Activated CD8-positive, alpha-beta memory T cell treated with anti-CD3 and anti-CD28 coated beads, Interleukin-2, amount 10 ng/mL, durations not matched to agents 7 days and 5 days (primary cell): ENCODE measurements around the gene BAIAP2L1. TPM values are rescaled to one million over a fixed set of nuclear protein-coding genes. Genes with fewer than 3 reads are reported as not detected.
"Not testable (repeated sequence)": the region's sequence is repeated elsewhere in the genome, so short reads cannot be mapped to it uniquely, and the experiment has no call there.

Experiments
- ATAC-seq: fragments of 150-1000 bp; cut with Tn5 transposase; one replicate; pipeline ENCODE4 v1.10.0; 2021; ENCODE audit warnings: moderate library complexity
- CTCF ChIA-PET: fragments of 350-600 bp; sonication (Branson Sonifier 250); formaldehyde crosslinking; loops from one replicate; lab custom pipeline; 2021; ENCODE audit warnings: antibody characterized with exemption; lab: Charles Lee
- DNase-seq: peaks from one replicate; pipeline ENCODE4 v3.0.0-alpha.2; 2020
- H3K27ac Mint-ChIP-seq: one replicate; pipeline ENCODE4 v1.8.0; 2021; ENCODE audit warnings: mild to moderate bottlenecking, mixed read lengths
- H3K27me3 Mint-ChIP-seq: one replicate; pipeline ENCODE4 v1.8.0; 2021; ENCODE audit warnings: mixed read lengths
- H3K36me3 Mint-ChIP-seq: one replicate; pipeline ENCODE4 v1.8.0; 2021; ENCODE audit warnings: mild to moderate bottlenecking, mixed read lengths
- H3K4me1 Mint-ChIP-seq: one replicate; pipeline ENCODE4 v1.8.0; 2021; ENCODE audit warnings: mixed read lengths
- H3K4me3 Mint-ChIP-seq: one replicate; pipeline ENCODE4 v1.8.0; 2021; ENCODE audit warnings: mild to moderate bottlenecking, moderate library complexity, mixed read lengths
- H3K9me3 Mint-ChIP-seq: one replicate; pipeline ENCODE4 v1.8.0; 2022; ENCODE audit warnings: low read depth, mixed read lengths
- total RNA-seq, 2 experiments: library from RNA; stranded (reverse); gene quantifications; one replicate each; pipeline ENCODE4 v1.2.3, GENCODE V29; 2021

Gene BAIAP2L1
- total RNA-seq, 2 experiments from 2014 or later, result 1.1 to 1.4 TPM

DNA sequence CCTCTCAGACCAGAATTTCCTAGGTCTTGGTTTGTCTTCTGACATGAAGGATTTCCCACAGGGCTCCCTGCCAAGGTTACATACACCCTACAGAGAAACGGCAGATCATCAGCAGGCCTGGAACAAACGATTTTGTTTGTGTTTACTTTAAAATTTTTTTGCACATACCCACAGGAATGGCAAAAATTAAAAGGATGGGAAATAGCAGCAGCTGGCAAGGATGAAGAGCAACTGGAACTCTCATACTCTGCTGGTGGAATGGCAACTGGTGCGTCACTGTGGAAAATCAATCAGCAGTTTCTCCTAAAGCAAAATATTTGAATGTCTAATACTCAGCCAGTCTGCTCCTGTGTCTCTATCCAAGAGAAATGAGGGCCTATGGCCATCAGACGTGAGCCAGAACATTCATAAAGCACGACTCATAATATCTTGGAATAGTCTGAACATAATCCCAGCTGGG, 6.5 kb downstream of the BAIAP2L1 start:
- Mint-ChIP-seq H3K4me3 (no peak overlapping the region), H3K36me3 (no peaks in the 10 kb centered on the region), H3K4me1 (no peaks in the 10 kb centered on the region), H3K27ac (no peak overlapping the region), H3K27me3 (peaks cover 17% of the 10 kb centered on the region), H3K9me3 (no peaks in the 10 kb centered on the region)
- no peak for ATAC-seq
- CTCF ChIA-PET, result no interaction called here
- DNase-seq, result no peak

DNA sequence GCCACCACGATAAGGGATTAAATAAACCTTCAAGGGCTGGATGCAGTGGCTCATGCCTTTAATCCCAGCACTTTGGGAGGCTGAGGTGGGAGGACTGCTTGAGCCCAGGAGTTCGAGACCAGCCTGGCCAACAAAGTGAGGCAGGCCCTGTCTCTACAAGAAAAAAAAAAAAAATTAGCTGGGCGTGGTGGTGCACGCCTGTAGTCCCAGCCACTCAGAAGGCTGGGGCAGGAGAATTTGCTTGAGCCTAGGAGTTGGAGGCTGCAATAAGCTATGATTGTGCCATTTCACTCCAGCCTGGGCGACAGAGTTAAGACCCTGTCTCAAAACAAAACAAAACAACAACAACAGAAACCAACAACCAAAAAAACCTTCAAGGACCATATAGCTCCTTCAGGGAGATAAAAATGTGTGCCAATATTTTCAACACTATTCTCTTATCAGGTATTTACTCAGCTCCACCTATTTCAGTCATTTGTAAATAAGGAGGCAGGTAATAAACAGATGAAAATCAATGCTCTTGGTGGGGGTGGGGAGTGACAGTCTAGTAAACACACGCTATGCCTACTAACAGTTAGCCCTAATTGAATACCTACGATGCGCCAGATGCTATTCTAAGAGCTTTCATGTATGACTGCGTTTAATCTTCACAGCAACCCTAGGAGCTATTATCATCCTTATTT, 13.2 kb downstream of the BAIAP2L1 start:
- no peak for ATAC-seq
- CTCF ChIA-PET, result interaction anchor here (1.2 kb wide), 1 partner anchor 10 kb away, joined by 3 read pairs; no protein-coding TSS in a partner anchor
- H3K27me3 Mint-ChIP-seq, result peaks cover 4% of the 10 kb centered on the region

DNA sequence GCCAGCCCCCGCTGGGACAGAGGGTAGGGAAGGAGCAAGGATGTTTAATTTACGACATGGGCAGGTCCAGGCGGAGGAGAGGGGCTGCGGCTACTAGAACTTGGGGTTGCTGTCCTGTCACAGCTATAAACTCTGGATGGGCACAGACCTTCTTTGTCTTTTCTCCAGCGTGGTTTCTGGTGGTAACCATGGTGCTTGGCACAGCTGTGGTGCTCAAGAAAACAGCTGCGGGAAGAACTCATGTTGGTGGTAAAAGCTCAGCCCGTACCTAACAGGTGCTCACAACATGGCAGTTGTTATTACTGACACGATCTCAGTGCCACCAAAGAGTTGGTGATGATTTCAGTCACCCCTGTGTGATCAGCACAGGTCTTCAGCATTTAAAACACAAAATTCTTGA, 13.8 kb downstream of the BAIAP2L1 start:
- CTCF ChIA-PET, result interaction anchor here (1.2 kb wide), 1 partner anchor 11 kb away, joined by 3 read pairs; no protein-coding TSS in a partner anchor
- H3K36me3 Mint-ChIP-seq, result no peaks in the 10 kb centered on the region
- ATAC-seq (no peak), DNase-seq (no peak)
- no peak overlapping the region for H3K4me3 Mint-ChIP-seq
- peaks cover 4% of the 10 kb centered on the region for H3K27me3 Mint-ChIP-seq
- no peak overlapping the region for H3K27ac Mint-ChIP-seq
- H3K4me1 Mint-ChIP-seq, result no peaks in the 10 kb centered on the region
- no peaks in the 10 kb centered on the region for H3K9me3 Mint-ChIP-seq

More for the DNA sequence above, 13.2 kb downstream of the BAIAP2L1 start:
- Mint-ChIP-seq H3K27ac (no peak overlapping the region), H3K9me3 (no peaks in the 10 kb centered on the region), H3K4me3 (no peak overlapping the region), H3K36me3 (no peaks in the 10 kb centered on the region), H3K4me1 (no peaks in the 10 kb centered on the region)
- no peak for DNase-seq

DNA sequence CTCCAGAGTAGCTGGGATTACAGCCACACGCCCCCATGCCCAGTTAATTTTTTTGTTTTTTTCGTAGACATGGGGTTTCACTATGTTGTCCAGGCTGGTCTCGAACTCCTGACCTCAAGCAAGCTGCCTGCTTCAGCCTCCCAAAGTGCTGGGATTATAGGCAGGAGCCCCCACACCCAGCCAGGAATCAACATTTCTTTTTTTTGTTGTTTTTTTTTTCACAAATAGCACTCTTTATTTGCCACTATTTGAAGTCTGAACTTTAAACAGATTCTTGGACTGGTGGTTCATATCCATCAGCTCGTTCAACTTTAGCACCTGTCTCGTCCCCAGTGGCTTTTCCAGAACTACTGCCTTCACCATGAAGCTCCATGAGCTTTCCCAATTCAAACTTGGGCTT, 15.4 kb downstream of the BAIAP2L1 start:
- ATAC-seq, H3K4me3 Mint-ChIP-seq, H3K27me3 Mint-ChIP-seq, H3K27ac Mint-ChIP-seq, DNase-seq, CTCF ChIA-PET, H3K4me1 Mint-ChIP-seq, H3K9me3 Mint-ChIP-seq, H3K36me3 Mint-ChIP-seq: not testable (repeated sequence)

DNA sequence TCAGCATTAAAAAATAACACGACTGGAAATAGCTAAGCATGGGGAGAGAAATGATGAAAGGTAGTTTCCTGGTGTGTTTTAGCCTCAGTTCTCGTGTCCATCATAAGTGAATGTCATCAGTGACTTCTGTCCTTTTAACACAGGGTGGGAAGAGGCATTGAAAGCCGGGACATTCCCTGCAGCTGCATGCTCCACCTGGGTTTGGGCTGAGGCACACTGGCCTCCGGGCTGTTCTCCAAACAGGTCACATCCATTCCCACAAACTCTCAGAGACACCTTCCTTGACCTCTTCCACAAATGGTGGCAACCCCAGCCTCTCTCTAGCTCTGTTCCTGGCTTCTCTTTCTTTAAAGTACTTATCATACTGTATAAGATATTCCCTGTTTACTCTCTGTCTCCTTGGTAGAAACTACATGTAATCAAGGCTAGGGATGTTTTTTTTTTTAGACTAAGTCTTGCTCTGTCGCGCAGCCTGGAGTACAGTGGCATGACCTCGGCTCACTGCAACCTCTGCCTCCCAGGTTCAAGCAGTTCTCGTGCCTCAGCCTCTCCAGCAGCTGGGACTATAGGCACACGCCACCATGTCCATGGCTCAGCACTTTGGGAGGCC, 22.6 kb downstream of the BAIAP2L1 start:
- ATAC-seq (no peak), DNase-seq (no peak)
- Mint-ChIP-seq H3K27ac (no peak overlapping the region), H3K4me3 (no peak overlapping the region), H3K36me3 (no peaks in the 10 kb centered on the region), H3K4me1 (no peaks in the 10 kb centered on the region), H3K9me3 (no peaks in the 10 kb centered on the region), H3K27me3 (no peaks in the 10 kb centered on the region)
- CTCF ChIA-PET, result no interaction called here

DNA sequence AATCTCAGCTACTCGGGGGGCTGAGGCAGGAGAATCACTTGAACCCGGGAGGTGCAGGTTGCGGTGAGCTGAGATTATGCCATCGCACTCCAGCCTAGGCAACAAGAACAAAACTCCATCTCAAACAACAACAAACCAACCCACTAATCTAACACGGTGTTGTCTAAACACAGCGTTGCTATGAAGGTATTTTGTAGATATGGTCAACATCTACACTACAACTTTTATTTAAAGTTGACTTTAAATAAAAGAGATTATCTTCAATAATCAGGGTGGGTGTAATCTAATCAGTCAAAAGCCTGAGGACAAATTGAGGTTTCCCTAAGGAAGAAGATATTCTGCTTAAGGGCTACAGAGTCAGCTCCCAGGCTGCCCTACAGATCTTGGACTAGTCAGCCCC, 24.2 kb downstream of the BAIAP2L1 start:
- Mint-ChIP-seq H3K36me3 (no peaks in the 10 kb centered on the region), H3K4me1 (no peaks in the 10 kb centered on the region), H3K27ac (no peak overlapping the region), H3K27me3 (no peaks in the 10 kb centered on the region), H3K9me3 (no peaks in the 10 kb centered on the region), H3K4me3 (no peak overlapping the region)
- DNase-seq, result no peak
- ATAC-seq, result no peak
- CTCF ChIA-PET, result interaction anchor here (0.7 kb wide), 1 partner anchor 8 kb away, joined by 3 read pairs; no protein-coding TSS in a partner anchor

DNA sequence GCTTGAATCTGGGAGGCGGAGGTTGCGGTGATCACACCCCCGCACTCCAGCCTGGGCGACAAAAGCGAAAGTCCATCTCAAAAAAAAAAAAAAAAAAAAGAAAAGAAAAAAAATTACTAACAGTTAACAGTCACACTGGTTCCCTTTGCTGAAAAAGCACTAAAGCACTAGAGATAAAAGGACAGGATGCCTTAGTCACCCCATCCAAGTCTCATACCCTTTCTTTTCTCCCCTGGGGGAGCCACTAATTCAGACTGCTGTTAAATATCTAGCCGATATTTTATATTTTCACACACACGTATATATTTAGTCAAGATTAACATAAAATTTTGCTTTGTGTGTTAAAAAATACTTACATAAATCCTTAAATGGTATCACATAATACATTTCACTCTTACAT, 25.2 kb downstream of the BAIAP2L1 start:
- Mint-ChIP-seq H3K4me3 (no peak overlapping the region), H3K27ac (no peak overlapping the region), H3K4me1 (no peaks in the 10 kb centered on the region), H3K27me3 (no peaks in the 10 kb centered on the region), H3K9me3 (no peaks in the 10 kb centered on the region), H3K36me3 (no peaks in the 10 kb centered on the region)
- DNase-seq (no peak), ATAC-seq (no peak)
- CTCF ChIA-PET, result no interaction called here

DNA sequence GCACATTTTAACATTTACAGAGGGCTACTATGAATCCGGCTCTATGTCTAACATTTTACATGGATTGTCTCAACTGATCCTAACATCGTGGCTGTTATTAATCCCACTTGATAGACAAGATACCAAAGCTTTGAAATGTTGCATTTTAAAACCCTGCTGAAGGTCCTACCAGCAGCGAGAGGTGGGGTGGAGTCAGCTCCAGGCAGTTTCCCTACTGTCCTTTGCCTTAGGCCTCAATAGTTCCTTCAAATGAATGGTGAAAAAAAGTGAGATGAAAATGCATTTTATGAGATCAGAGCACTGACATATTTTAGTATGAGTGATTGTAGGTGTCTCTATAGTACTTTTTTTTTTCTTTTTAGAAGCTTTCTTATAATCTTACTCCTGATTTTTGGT, 26.6 kb downstream of the BAIAP2L1 start:
- H3K9me3 Mint-ChIP-seq, result no peaks in the 10 kb centered on the region
- no peaks in the 10 kb centered on the region for H3K4me1 Mint-ChIP-seq
- H3K27me3 Mint-ChIP-seq, result no peaks in the 10 kb centered on the region
- H3K36me3 Mint-ChIP-seq, result no peaks in the 10 kb centered on the region
- H3K27ac Mint-ChIP-seq, result no peak overlapping the region
- no peak for DNase-seq
- no peak for ATAC-seq
- CTCF ChIA-PET, result no interaction called here
- H3K4me3 Mint-ChIP-seq, result no peak overlapping the region

DNA sequence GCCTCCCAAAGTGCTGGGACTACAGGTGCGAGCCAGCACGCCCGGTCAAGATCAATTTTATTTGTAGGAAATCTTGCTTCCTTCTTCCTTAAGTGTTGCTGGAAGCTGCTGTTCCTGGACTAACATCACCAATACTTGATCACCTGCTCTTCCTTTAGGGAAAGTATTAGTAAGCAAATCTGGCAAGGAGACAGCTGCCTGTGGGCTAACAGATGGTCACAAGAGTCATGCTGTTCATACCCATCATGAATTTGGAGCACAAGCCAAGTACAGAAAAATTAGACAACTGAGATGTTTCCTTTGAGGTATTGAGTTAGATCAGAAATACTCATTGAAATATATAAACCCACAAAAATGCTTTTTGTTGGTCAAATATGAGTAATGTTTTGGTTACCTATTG, 27.9 kb downstream of the BAIAP2L1 start:
- ATAC-seq, result no peak
- Mint-ChIP-seq H3K9me3 (no peaks in the 10 kb centered on the region), H3K4me3 (no peak overlapping the region), H3K27me3 (no peaks in the 10 kb centered on the region), H3K27ac (no peak overlapping the region), H3K4me1 (no peaks in the 10 kb centered on the region), H3K36me3 (no peaks in the 10 kb centered on the region)
- CTCF ChIA-PET, result interaction anchor here (1.2 kb wide), 1 partner anchor 12 kb away, joined by 3 read pairs; no protein-coding TSS in a partner anchor
- DNase-seq, result no peak

DNA sequence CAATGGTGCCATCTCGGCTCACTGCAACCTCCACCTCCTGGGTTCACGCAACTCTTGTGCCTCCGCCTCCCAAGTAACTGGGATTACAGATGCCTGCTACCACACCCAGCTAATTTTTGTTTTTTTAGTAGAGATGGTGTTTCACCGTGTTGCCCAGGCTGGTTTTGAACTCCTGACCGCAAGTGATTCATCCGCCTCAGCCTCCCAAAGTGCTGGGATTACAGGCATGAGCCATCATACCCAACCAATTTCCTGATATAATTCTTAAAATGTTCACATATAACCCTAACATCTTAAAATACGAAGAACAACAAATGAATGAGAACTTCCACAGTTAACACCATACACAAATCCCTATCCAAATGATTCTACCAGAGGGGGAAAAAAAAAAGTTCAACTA, 31.2 kb downstream of the BAIAP2L1 start:
- ATAC-seq, result no peak
- Mint-ChIP-seq H3K36me3 (no peaks in the 10 kb centered on the region), H3K4me3 (no peak overlapping the region), H3K27me3 (no peaks in the 10 kb centered on the region), H3K9me3 (no peaks in the 10 kb centered on the region), H3K4me1 (no peaks in the 10 kb centered on the region), H3K27ac (no peak overlapping the region)
- CTCF ChIA-PET, result no interaction called here
- no peak for DNase-seq

DNA sequence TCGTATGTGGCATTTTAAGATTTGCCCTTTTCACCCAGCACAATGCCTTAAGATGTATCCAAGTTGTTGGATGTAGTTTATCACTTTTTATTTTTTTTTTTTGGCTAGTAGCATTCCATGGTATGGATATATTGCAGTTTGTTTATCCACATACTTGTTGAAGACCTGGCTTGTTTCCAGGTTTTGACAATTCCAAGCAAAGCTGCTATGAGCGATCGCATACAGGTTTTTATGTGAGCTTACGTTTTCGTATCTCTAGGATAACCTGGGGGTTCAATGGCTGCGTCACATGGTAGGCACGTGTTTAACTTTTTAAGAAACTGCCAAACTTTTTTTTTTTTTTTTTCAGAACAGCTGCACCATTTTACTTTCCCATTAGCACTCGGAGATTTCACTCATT, 32.2 kb downstream of the BAIAP2L1 start:
- Mint-ChIP-seq H3K4me3 (no peak overlapping the region), H3K4me1 (no peaks in the 10 kb centered on the region), H3K27me3 (no peaks in the 10 kb centered on the region), H3K27ac (no peak overlapping the region), H3K9me3 (no peaks in the 10 kb centered on the region), H3K36me3 (no peaks in the 10 kb centered on the region)
- DNase-seq, result no peak
- no peak for ATAC-seq
- CTCF ChIA-PET, result interaction anchor here (0.7 kb wide), 1 partner anchor 8 kb away, joined by 3 read pairs; no protein-coding TSS in a partner anchor

DNA sequence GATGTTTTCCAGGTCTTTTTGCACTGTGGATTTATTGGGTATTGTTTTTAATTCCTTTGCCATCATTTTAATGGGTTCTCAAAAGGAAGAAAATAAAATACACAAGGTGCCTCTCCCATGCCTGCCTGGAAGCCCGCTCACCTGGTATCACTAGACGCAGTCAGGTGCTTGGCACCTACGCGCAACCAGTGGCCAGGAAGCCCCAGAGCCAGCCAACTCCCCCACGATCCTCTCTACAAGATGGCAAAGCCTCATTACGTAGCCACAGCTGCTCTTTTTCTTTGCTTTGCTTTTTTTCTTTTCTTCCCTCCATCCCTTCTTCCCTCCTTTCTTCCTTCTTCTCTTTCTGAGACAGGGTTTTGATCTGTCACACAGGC, 34.3 kb downstream of the BAIAP2L1 start:
- ATAC-seq (no peak), DNase-seq (no peak)
- no peaks in the 10 kb centered on the region for H3K4me1 Mint-ChIP-seq
- CTCF ChIA-PET, result no interaction called here
- H3K9me3 Mint-ChIP-seq, result no peaks in the 10 kb centered on the region
- no peaks in the 10 kb centered on the region for H3K27me3 Mint-ChIP-seq
- no peaks in the 10 kb centered on the region for H3K36me3 Mint-ChIP-seq
- H3K27ac Mint-ChIP-seq, result no peak overlapping the region
- H3K4me3 Mint-ChIP-seq, result no peak overlapping the region

DNA sequence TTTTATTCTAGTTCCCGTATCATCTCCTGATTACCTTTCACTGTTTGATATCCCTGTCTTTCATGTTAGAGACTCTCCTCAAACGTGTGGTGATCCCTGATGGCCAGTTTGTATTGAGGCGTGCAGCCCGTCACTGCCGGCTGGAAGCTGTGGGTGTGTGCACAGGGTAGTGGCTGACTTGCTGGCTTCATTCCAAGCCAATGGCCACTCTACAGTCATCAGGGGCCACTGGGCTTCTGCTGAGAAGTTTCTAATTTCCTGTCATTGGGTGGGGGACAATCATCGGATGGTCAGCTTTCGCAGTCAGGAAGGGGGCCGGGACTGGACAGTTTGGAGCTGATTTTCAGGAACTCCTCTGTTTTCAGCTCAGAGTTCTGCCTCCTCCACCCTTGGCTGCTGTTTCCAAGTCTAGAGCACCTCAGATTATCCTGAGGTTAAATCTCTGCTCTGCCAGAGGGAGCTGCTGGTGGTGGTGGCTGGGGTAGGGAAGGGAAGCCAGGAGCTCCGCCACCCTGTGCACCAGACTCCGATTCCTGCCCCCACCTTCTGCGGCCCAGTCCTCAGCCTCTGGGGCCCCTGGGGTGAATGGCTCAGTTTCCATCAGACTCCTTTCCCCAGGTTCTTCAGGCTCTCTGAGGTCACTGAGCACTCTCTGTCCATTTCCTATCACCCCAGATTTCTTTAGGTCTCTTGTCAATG, 34.9 kb downstream of the BAIAP2L1 start:
- CTCF ChIA-PET, result no interaction called here
- Mint-ChIP-seq H3K4me1 (no peaks in the 10 kb centered on the region), H3K4me3 (no peak overlapping the region), H3K27ac (no peak overlapping the region), H3K9me3 (no peaks in the 10 kb centered on the region), H3K27me3 (no peaks in the 10 kb centered on the region), H3K36me3 (no peaks in the 10 kb centered on the region)
- DNase-seq, result no peak
- no peak for ATAC-seq

DNA sequence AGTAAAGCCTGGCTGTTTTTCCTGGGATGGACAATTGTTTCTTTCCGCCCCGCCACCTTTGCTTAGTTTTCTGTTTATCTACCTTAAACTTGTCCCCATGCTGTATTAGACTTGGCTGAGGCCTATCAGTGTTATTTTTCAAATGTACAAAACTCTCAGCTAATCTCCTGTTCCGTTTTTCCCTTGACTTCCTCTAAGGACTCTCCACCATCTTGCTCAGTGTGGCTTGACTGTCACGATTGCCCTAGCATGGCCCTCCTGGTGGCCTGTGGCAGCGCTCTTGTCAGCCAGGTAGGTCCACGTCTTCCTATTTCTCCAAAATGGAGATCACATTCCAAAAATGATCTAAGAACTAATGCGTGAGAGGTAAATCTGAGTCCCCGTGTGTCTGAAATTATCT, 36.7 kb downstream of the BAIAP2L1 start:
- DNase-seq (no peak), ATAC-seq (no peak)
- Mint-ChIP-seq H3K4me3 (no peak overlapping the region), H3K27me3 (no peaks in the 10 kb centered on the region), H3K27ac (no peak overlapping the region), H3K36me3 (no peaks in the 10 kb centered on the region), H3K9me3 (no peaks in the 10 kb centered on the region), H3K4me1 (no peaks in the 10 kb centered on the region)
- CTCF ChIA-PET, result no interaction called here
